Measurements from ENCODE around the gene FBXO34. TPM values are rescaled to one million over a fixed set of nuclear protein-coding genes. Genes with fewer than 3 reads are reported as not detected.
"Not testable (repeated sequence)": the region's sequence is repeated elsewhere in the genome, so short reads cannot be mapped to it uniquely, and the experiment has no call there.

FBXO34 gene
- total RNA-seq, 1 donor from 2014 or later = 37.9 TPM

DNA sequence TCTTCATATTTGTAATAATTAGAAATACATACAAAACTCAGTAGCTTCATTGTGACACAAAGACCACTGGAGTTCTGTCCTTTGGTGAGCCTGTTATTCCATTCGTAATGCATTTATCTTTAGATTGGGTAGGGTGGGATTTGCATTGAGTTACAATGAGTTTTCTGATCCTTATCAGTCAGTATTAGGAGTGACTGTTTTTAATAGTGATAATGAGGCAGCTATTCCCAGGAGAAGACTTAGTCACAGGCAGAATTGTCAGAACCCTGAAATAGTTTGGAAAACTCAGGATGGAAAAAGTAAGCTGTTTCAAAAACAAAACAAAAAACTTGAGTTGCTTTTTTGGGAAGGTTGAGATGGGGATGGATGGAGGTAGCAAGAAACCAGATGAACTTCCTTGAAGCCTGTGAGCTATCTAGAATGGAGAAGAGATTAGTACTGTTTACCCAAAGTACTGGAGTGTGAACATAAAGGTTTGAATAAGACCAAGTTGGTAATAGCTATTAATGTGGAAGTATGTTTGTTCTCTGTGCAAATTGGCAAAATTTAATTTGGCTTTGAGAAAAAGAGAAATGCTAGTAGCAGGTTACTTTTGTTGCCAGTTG, 38.6 kb downstream of the FBXO34 start:
- DNase-seq = no peak

DNA sequence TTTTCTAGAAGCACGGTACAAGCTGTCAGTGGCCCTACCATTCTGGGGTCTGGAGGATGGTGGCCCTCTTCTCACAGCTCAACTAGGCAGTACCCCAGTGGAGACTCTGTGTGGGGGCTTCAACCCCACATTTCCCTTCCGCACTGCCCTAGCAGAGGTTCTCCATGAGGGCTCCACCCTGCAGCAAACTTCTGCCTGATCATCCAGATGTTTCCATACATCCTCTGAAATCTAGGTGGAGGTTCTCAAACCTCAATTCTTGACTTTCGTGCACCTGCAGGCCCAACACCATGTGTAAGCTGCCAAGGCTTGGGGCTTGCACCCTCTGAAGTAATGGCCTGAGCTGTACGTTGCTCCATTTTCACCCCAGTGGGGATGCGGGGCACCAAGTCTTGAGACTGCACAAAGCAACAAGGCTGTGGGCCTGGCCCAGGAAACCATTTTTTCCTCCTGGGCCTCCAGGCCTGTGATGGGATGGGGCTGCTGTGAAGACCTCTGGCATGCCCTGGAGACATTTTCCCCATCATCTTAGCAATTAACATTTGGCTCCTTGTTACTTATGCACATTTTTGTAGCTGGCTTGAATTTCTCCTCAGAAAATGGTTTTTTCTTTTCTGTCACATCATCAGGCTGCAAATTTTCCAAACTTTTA, 41.3 kb downstream of the FBXO34 start:
- DNase-seq = not testable (repeated sequence)

DNA sequence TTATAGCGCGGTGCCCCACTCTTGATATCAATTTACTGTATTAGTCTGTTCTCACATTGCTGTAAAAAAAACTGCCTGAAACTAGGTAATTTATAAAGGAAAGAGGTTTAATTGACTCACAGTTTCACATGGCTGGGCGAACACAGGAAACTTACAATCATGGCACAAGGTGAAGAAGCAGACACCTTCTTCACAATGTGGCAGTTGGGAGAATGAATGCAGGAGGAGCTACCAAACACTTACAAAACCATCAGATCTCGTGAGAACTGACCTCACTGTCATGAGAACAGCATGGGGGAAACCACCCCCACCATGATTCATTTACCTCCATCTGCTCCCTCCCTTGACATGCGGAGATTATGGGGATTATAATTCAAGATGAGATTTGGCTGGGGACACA, 42.3 kb downstream of the FBXO34 start:
- DNase-seq = no peak

DNA sequence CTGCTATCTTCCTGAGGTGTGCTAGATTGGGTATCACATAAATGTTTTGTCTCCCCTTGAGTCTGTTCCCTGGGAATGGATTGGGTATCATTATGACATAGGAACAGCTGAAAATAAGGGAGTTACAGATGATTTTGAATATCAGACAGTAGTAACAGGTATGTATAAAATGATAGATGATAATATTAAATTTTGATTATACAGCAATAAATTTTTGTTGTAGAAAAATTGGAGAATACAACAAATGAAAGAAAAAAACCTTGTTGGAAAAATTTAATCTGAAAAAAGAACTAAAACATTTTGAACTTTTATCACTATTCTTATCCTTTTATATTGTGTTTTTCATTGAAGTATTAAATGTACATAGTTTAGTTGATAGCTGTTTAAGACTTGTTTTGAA, 43.2 kb downstream of the FBXO34 start:
- no peak for DNase-seq

DNA sequence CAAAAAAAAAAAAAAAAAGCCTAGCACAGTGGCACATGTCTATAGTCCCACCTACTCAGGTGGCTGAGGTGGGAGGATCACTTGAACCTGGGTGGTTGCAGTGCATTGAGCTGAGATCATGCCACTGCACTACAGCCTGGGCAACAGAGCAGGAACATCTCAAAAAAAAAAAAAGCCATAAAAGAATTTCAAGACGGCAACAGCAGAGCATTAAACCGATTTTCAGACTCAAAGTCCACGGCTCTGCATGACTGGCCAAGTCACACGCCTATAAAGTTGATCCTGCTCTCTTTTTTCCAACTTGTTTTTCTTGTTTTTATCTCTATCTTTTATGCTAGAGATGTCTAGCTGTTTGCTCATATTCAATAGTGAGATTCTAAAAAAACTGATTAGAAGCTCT, 45.3 kb downstream of the FBXO34 start:
- no peak for DNase-seq

DNA sequence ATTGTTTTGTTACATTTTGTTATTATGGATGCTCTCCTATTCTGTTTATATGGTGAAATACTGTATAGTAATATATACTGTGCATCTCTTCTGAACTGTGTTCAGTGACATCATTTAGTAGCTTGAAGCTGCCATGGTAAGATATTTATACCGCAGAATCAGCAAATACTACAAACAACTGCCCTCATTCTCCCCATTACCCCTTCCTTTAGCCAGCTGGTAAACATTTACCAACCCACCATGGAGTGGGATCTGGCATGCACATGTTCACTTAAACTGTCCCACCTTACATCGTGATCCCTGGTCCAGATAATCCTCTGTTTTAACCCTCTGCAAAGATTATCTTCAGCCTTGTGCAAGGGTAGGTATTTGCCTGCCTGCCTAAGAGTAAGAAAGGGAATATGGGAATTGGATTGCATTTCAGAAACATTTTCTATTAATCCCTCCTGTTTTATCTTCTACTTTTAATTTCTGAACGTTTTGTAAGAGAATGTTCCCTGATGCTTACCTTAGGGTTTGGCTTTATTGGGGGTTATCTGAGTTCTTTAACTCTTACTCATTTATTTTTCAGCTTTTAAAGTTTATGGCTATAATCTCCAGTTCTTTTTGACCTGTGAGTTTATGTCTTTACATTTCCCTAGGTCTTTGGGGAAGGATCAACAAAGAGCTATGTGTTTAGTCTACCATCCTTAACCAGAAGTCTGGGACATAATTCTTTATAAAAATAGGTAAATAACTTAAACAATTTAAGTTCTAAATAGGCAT, 46.5 kb downstream of the FBXO34 start:
- DNase-seq = no peak

DNA sequence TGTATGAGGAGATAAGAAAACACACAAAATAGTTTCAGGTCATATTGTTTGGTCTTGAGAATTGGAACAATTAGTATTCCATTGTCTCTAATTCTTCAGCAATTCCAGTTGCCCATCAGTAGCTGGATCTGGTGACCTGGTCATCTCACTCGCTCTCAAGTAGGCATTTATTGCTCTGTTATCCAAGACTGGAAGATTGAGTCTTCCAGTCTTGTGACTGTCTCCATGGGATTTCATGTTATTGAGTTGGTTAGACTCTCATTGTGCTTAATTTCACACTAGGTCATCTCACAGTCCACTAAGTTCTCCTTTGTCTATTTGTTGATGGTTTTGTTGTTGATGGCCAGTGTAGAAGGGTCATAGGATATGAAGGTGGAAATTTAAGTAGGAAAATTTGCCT, 47.5 kb downstream of the FBXO34 start:
- no peak for DNase-seq

DNA sequence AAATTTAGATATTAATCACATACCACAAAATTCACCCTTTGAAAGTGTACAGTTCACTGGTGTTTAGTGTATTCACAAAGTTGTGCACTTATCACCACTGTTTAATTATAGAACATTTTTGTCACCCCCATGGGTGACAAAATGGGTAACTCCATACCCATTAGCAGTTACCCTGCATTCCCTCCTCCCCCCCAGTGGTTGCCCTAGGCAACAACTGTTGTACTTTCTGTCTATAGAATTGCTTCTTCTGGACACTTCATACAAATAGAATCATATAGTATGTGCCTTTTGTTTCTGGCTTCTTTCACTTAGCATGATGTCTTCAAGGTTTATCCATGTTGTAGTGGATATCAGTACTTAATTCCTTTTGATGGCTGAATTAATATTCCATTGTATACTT, 52.7 kb downstream of the FBXO34 start:
- no peak for DNase-seq

DNA sequence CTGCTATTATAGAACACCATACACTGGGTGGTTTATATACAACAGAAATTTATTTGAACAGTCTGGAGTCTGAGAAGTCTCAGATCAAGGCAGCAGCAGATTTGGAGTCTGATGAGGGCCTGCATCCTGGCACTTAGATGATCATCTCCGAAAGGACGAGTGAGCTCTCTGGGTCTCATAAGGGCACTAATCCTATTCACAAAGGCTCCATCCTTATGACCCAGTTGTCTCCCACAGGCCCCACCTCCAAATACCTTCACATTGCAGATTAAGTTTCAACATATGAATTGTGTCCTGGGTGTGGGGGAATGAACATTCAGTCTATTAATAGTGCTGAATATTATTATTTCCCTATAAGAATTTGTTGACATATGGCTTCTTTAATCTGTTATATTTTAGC, 53.6 kb downstream of the FBXO34 start:
- DNase-seq = no peak

DNA sequence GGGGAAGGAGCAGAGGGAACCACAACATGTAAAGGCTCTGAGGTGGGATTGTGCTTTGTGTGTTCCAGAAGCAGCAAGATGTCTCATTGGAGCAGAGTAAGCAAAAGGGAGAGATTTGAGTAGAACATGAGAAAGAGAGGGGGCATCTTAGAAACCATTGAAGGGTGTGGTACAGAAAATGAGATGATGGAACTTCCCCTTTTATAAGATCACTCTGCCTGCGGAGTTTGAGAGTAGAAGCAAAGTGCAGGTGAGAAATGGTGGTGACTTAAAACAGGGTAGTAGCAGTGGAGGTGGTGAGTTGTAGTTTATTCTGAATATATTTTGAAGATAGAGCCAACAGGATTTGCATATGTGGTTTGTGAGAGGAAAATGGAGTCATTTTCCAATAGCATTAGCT, 56.0 kb downstream of the FBXO34 start:
- no peak for DNase-seq

DNA sequence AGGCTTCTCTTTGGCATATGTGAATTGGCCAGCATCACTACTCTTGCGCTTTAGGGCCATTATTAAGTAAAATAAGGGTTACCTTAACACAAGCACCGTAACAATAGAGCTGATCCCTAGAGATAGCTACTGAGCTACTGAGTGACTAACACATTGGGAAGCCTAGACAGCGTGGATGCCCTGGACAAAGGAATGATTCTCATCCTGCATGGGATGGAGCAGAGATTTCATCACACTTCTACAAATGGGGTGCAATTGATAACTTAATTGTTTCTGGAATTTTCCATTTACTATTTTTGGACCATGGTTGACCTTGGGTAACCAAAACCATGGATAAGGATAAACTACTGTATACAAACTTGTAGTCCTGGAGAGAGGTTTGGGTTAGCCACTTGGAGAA, 57.1 kb downstream of the FBXO34 start:
- DNase-seq = no peak

DNA sequence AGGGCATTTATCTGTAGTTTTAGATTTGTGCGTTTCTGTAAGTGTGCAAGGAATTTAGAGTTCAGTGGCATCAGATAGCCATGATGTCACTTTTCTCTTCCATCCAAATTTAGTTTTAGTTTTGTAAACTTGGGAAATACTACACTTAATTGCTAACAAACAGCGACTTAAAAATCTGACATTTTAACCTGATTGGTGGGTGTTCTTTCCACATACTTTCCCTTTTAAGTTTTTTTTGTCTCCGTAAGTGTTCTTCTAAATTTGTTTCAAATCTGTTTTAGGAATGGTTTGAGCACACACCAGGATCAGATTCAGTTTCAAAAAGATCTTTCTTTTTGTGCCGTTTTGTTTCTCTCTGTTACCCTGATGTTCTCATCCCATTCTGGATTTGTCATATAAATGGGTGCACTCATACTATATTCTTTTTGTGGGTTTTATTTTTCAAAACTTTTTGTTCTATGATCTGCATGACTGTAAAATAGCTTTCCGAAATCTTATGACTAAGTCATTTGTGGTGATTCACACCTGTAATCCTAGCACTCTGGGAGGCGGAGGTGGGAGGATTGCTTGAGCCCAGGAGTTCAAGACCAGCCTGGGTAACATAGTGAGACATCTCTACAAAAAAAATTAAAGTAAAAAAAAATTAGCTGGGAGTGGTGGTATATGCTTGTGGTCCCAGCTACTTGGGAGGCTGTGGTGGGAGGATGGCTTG, 58.9 kb downstream of the FBXO34 start:
- DNase-seq = no peak

DNA sequence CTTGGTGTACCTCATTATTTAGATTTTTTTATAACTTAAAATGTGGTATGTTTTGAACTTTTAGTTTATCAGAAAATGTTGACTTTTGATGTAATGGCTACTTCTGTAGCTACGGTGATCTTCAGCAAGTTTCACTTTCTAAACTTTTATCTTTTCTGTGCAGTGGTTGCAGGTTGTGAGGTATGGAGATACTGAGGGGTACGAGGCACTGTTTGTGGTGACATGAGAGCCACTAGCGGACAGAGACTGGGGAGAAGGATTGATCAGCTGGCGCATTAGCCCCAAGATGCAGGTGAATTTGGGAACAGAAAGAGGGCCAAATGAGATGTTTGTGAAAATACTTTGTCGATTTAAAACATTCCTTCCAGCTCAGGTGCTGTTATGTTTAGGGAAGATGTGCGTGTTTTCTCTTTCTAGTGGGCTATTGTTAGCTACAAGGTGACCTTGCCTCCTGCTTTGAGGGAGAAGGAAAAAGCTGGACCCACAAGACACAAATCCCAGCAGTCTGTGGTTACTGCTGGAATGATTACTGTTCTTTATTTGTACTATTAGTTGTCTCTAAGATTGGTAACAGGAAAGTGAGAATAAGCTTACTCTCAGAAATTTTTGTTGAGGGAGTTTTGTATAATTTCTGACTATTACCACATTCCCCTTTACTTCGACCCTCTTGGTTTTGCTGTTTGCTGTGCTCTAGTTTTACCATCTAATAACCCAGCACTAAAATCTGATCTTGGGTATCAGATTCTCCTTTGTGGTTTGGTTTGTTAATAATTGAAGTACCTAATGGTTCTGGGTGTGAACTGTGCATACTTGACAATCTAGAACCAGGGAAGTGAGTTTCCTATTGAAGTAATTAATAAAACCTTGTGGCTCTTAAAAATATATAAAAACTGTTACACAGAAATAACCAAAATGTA, 61.7 kb downstream of the FBXO34 start:
- no peak for DNase-seq

DNA sequence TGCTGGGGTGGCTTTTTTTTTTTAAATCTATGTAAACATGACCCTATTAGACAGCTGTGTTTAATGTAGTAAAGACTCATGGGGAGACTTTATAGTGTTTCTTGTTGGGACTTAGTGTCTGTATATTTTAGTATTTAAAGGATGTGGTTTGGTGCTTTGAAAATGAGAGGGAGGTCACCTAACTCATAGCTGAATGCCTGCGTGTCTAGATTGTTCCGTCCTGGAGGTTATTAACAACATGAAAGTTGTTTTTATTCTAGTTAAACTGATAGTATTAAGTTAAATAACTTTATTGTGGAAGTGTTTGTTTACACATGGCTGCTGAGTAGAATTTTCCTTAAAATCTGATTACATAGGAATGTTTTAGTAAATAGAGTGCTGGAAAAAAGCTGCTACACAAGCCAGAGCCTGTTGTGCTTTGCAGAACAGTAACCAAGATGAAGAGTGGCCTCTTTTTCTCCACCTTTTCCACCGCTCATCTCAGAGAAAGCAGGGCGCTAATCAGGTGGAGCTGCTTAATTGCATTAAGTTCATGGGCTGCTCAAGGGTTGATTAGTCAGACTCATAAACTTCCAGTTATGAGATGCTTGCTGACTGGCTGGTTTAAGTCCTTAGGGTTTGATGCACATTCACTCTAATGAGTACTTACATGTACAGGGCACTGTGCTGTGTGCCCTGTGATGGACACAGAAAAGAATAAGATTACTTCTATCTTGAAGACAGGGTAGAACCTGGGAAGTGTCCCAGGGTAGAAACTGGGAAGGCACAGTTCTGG, 62.7 kb downstream of the FBXO34 start:
- DNase-seq = no peak

DNA sequence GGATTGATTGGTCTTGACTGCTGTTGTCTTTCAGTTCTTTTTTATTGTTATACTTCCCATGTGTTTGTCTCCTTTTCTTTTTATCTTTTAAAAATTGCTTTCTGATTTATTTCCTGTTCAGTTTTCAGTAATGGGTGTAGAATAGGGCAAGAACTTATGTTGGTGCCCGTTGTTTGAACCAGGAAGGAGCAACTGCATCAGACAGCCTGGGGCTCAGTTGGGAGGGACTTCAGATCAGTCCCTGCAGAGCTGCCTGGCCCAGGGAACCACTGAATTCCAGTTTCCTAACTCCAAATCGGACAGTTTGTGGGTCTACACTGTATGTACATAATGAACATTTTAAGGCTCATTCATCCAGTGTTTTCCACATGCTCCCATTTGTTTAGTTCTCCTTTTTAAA, 64.9 kb downstream of the FBXO34 start:
- no peak for DNase-seq

DNA sequence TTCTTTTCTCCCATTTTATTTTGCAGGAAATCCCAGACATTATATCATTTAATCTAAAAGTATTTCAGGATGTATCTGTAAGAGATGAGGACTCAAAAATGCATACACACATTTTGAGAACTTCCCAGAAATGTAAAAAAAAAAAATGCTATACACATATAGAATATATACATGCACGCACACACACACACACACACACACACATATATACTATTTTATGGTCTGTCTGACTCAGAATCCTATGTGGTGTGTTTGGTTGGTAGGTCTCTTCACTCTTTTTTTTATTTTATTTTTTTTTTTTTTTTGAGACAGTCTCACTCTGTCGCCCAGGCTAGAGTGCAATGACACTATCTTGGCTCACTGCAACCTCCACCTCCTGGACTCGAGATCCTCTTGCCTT, 65.5 kb downstream of the FBXO34 start:
- no peak for DNase-seq

DNA sequence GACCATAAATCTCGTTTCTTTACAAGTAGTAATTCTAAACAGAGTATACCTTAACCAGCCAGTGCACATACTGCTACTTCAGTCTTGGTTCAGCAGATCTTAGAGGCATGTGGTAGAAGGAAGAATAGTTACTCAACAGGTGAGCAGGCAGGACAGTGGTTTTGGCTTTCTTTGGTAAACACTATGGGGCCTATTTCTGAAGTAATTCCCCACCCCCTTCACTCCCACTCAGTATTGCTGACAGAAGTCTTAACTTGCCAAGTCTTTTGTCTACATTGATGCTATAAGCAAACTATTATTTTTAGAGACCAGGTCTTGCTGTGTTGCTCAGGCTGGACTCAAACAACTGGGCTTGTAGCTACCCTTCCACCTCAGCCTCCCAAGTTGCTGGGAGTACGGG, 68.5 kb downstream of the FBXO34 start:
- DNase-seq = no peak

DNA sequence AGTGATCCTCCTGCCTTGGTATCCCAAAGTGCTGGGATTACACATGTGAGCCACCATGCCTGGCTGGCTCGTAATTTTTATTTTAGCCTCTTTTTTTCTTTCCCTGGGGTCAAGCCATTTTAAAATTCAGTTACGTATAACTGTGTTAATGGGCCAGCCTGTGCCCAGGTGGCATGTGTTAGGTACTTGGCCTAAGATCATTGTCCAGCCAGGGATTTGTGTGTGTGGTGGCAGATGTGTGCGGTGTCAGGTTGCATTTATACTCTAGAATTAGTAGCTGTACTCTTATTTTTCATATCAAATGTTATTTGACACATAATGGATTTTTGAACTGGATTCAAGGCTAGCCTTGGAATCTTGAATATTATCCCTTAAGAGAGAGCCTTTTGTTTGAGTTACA, 69.3 kb downstream of the FBXO34 start:
- no peak for DNase-seq

DNA sequence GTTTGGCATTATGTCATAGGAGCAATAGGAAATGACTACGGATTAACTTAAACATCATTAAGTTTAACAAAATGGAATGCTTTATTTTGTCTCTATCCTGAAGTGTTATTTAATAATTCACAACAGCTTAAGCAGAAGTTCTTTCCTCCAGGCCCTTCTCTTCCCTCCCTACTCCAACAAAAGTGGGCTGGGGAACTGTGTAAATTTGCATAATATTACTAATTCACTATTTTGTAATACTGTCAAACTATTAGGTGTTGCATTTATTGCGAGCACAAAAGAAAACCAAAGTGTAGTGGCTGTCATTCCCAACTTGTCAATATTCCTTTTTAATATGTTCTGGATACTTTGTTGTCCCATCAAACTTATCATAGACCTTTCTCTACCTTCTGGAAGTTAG, 70.6 kb downstream of the FBXO34 start:
- no peak for DNase-seq

DNA sequence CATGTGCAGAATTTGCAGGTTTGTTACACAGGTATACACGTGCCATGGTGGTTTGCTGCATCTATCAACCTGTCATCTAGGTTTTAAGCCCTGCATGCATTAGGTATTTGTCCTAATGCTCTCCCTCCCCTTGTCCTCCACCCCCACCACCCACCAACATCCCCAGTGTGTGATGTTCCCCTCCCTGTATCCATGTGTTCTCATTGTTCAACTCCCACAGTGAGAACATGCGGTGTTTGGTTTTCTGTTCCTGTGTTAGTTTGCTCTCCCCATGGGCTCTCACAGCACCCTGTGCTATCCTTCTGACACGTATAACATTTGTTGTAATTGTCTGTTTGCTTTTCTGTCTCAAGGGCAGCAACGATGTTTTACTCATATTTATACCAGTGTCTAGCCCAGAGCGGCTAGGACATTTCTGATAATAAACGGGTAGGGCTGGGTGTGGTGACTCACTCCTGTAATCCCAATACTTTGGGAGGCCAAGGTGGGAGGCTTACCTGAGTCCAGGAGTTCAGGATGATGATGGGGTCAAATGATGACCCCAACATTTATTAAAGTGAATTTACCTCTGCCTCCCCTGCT, 73.5 kb downstream of the FBXO34 start:
- DNase-seq = not testable (repeated sequence)

DNA sequence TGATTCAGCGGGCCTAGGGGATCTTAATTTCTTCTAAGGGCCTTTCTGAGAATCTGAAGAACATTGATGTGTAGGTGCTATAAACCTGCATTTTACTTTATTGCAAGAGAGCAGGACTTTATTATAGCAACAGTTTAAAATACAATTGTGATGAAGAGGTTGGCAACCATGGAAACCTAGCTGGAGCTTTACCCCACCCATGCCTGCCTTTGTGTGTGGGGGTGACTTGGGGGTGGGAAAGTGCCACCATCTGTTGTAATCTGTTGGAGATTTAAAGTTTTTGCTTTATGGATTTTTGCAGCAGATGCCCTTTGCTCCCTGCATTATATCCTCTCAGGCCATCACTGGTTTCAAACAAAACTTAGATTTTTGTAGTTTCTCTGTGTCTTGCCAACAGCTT, 75.8 kb downstream of the FBXO34 start:
- no peak for DNase-seq
